GM19023 (cell line): Measurements from ENCODE around the gene MYH15.

Experiments used
- ATAC-seq: cut with Tn5 transposase; IDR thresholded peaks from one replicate; pipeline ENCODE4 v1.9.1; 2021; ENCODE audit warnings: mild to moderate bottlenecking, moderate library complexity; ENCODE audit not compliant: unreplicated experiment

MYH15 gene

GRCh38 chr3:108342837-108343486, 167.4 kb downstream of the MYH15 start:
- ATAC-seq, result peak; percentile 56

- ATAC-seq, result no peak
Observed at GRCh38 chr3:108341911-108342310, 168.5 kb downstream of the MYH15 start.

GRCh38 chr3:108338901-108339545, 171.4 kb downstream of the MYH15 start:
- ATAC-seq, result no peak

GRCh38 chr3:108334701-108335100, 175.7 kb downstream of the MYH15 start:
- ATAC-seq, result no peak

- no peak for ATAC-seq
Observed at GRCh38 chr3:108333961-108334360, 176.4 kb downstream of the MYH15 start.

- ATAC-seq, result no peak
Observed at GRCh38 chr3:108331792-108332191, 178.6 kb downstream of the MYH15 start.
